ENCODE measurements around the gene FAM98A. TPM values are rescaled to one million over a fixed set of nuclear protein-coding genes. Genes with fewer than 3 reads are reported as not detected.

Gene FAM98A
- total RNA-seq, 1 experiment from 2014 or later, result 70.9 TPM

DNA sequence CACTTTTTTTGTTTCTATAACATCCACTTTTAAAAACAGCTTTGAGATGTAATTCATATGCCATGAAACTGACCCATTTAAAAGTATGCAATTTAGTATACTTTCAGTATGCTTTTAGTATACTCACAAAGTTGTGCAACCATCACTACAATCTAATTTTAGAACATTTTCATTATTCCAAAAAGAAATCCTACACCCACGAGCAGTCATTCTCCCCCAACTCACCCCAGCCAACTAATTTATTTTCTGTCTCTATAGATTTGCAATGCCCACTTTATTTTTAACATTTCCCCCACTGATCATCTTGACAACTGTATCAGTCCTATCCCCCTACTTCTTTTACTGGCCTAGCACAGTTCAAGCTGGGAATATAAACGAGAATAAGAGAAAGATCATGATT, 39.1 kb downstream of the FAM98A start:
- H3K9me3 Mint-ChIP-seq, result no peaks in the 10 kb centered on the region
- no peak overlapping the region for H3K9ac ChIP-seq (ENCODE audit: extremely low read depth, insufficient read length, low read length)
- no peaks in the 10 kb centered on the region for H3K23me2 ChIP-seq (ENCODE audit: insufficient read length, low read depth, low read length, poor library complexity, severe bottlenecking)
- H2BK15ac ChIP-seq (ENCODE audit: low read depth, low read length), result no peak overlapping the region
- no peaks in the 10 kb centered on the region for H3K79me1 ChIP-seq (ENCODE audit: insufficient read depth, low read depth, low read length, poor library complexity, severe bottlenecking)
- H3K56ac ChIP-seq (ENCODE audit: insufficient read length, low read depth, low read length), result no peak overlapping the region
- no peak overlapping the region for H3K4me2 ChIP-seq (ENCODE audit: insufficient read depth, insufficient read length, low read length)
- H3K27me3 Mint-ChIP-seq (ENCODE audit: low read depth), result no peaks in the 10 kb centered on the region
- no peak overlapping the region for H3K4me3 Mint-ChIP-seq
- no peak overlapping the region for H2BK12ac ChIP-seq (ENCODE audit: insufficient read length, low read depth, low read length)
- H2BK120ac ChIP-seq (ENCODE audit: low read depth, low read length, poor library complexity, severe bottlenecking), result no peak overlapping the region
- TF ChIP-seq CTCF (conservative IDR thresholded peaks at IDR 0.05), result no peak
- H3K4ac ChIP-seq (ENCODE audit: low read depth, low read length), result no peak overlapping the region
- H2BK5ac ChIP-seq (ENCODE audit: insufficient read length, low read length), result no peak overlapping the region
- H3K18ac ChIP-seq (ENCODE audit: insufficient read length, low read depth, low read length), result no peak overlapping the region
- no peak overlapping the region for H3K23ac ChIP-seq (ENCODE audit: insufficient read length, low read depth, low read length)
- no peaks in the 10 kb centered on the region; a peak in 1 of 7 replicates for H3K36me3 Mint-ChIP-seq (ENCODE audit: insufficient read depth in 1 of 3, low read depth in 3 of 3)
- H3K79me2 ChIP-seq (ENCODE audit: insufficient read depth, low read length), result no peaks in the 10 kb centered on the region
- WGBS (ENCODE audit: extremely low coverage, insufficient read length, low lambda C conversion rate), result no CpG with 5 or more reads among the region's 2 CpGs
- H3K27ac ChIP-seq (ENCODE audit: insufficient read length, low read depth, low read length), result no peak overlapping the region
- peaks cover 5 to 9% of the 10 kb centered on the region in 2 experiments for H3K4me1 Mint-ChIP-seq
- no peak overlapping the region for H4K5ac ChIP-seq (ENCODE audit: insufficient read length, low read depth, low read length)
- no peaks in the 10 kb centered on the region for H3K9me3 ChIP-seq (ENCODE audit: control insufficient read depth, low read depth, low read length)
- H3K27ac Mint-ChIP-seq, result no peak overlapping the region
- H4K8ac ChIP-seq (replicated peaks; ENCODE audit: insufficient read length, low read depth, low read length), result no peak overlapping the region
- no peak overlapping the region for H2BK20ac ChIP-seq (ENCODE audit: low read depth, low read length, poor library complexity, severe bottlenecking)
- H4K20me1 ChIP-seq (ENCODE audit: control insufficient read depth, insufficient read depth, insufficient read length), result no peaks in the 10 kb centered on the region
- no peak overlapping the region for H2AFZ ChIP-seq (ENCODE audit: low read length)
- no peak overlapping the region for H3T11ph ChIP-seq (ENCODE audit: low read length)
- no peak overlapping the region for H2AK5ac ChIP-seq (ENCODE audit: insufficient read length, low read length)
- no peaks in the 10 kb centered on the region for H3K4me1 ChIP-seq (ENCODE audit: insufficient read depth, low read length)
- no peaks in the 10 kb centered on the region for H3K27me3 ChIP-seq (ENCODE audit: insufficient read depth, low read length)
- H3K14ac ChIP-seq (ENCODE audit: insufficient read depth, low read length), result no peak overlapping the region
- H4K91ac ChIP-seq (ENCODE audit: insufficient read length, low read depth, low read length), result no peak overlapping the region
- DNase-seq, result no peak
